Measurements from ENCODE around the gene PTCHD1.

DNA sequence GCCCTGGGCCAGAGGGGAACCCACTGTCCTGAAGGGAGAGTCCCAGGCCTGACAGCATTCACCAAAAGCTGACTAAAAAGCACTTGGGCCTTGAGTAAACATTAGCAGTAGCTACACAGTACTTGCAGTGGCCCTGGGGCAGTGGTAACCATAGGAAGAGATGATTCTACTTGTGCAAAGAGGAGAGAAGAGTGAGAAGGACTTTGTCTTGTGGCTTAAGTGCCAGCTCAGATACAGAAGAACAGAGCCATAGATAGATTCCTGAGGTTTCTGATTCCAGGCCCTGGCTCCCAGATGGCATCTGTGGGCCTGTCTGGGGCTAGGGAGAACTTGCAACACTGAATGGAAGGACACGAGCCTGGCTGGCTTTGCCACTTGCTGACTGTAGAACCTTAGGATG is 100.5 kb downstream of the PTCHD1 start:
- TF ChIP-seq, protein P1, sequence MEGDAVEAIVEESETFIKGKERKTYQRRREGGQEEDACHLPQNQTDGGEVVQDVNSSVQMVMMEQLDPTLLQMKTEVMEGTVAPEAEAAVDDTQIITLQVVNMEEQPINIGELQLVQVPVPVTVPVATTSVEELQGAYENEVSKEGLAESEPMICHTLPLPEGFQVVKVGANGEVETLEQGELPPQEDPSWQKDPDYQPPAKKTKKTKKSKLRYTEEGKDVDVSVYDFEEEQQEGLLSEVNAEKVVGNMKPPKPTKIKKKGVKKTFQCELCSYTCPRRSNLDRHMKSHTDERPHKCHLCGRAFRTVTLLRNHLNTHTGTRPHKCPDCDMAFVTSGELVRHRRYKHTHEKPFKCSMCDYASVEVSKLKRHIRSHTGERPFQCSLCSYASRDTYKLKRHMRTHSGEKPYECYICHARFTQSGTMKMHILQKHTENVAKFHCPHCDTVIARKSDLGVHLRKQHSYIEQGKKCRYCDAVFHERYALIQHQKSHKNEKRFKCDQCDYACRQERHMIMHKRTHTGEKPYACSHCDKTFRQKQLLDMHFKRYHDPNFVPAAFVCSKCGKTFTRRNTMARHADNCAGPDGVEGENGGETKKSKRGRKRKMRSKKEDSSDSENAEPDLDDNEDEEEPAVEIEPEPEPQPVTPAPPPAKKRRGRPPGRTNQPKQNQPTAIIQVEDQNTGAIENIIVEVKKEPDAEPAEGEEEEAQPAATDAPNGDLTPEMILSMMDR (IDR thresholded peaks at IDR 0.05), result no peak
- no peak for TF ChIP-seq POLR2A (IDR thresholded peaks at IDR 0.05)

All from esophagus squamous epithelium (tissue), 4 donors.